CD4-positive, alpha-beta T cell treated with Interleukin-6 for 4 hours (primary cell): ENCODE measurements around the gene ATF7IP.
"Not testable (repeated sequence)": the region's sequence is repeated elsewhere in the genome, so short reads cannot be mapped to it uniquely, and the experiment has no call there.

Experiments used
- DNase-seq: peaks from one replicate; pipeline ENCODE4 v3.0.0-alpha.2; 2020; ENCODE audit warnings: mixed read lengths

The ATF7IP gene, protein sequence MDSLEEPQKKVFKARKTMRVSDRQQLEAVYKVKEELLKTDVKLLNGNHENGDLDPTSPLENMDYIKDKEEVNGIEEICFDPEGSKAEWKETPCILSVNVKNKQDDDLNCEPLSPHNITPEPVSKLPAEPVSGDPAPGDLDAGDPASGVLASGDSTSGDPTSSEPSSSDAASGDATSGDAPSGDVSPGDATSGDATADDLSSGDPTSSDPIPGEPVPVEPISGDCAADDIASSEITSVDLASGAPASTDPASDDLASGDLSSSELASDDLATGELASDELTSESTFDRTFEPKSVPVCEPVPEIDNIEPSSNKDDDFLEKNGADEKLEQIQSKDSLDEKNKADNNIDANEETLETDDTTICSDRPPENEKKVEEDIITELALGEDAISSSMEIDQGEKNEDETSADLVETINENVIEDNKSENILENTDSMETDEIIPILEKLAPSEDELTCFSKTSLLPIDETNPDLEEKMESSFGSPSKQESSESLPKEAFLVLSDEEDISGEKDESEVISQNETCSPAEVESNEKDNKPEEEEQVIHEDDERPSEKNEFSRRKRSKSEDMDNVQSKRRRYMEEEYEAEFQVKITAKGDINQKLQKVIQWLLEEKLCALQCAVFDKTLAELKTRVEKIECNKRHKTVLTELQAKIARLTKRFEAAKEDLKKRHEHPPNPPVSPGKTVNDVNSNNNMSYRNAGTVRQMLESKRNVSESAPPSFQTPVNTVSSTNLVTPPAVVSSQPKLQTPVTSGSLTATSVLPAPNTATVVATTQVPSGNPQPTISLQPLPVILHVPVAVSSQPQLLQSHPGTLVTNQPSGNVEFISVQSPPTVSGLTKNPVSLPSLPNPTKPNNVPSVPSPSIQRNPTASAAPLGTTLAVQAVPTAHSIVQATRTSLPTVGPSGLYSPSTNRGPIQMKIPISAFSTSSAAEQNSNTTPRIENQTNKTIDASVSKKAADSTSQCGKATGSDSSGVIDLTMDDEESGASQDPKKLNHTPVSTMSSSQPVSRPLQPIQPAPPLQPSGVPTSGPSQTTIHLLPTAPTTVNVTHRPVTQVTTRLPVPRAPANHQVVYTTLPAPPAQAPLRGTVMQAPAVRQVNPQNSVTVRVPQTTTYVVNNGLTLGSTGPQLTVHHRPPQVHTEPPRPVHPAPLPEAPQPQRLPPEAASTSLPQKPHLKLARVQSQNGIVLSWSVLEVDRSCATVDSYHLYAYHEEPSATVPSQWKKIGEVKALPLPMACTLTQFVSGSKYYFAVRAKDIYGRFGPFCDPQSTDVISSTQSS

DNA sequence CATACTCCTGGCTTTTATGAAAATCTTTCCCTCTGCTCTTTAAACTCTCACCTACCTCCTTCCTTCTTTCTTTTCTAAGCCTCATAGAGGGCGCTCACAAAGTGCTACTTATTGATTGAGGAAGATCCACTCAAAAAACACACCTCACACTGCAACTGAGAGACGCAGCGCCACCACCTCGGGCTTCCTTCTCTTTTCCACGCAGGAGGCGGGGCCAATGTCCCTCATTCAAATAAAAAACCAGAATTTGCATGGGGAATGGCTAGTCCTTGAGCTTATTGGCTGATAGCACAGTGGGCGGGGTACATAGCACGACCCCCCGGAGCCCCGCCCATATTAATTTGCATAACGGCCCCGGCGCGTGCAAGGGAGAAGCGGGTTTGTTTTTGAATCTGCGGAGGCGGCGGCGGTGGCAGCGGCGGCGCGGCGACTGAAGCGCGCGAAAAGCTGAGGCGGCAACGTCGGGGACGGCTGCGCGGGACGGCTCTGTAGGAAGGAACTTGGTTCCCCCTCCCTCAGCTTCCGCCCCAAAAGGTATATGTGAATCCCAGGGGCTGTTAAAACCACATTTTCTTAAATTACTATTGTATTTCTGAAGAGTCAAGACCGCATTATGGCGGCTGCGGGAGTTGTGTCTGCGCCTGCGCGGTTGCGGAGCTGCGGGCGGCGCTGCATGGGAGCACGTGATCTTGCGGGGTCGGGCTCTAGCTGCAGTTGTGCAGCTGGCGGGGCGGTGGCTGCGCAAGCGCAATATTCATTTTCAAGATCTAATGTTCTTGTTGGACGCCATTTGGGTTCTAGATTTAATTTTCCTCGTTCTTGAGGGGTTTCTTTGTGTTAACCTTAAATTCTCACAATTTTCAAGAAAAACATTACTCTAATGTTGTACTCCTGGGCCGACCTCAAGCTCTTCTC, at the start of gene ATF7IP:
TSS of gene ATF7IP (plus strand) at position 389 of the 915 bp plus-strand sequence. CDS start 58,234 bp downstream, outside the sequence.
- peak; percentile 97 for DNase-seq

DNA sequence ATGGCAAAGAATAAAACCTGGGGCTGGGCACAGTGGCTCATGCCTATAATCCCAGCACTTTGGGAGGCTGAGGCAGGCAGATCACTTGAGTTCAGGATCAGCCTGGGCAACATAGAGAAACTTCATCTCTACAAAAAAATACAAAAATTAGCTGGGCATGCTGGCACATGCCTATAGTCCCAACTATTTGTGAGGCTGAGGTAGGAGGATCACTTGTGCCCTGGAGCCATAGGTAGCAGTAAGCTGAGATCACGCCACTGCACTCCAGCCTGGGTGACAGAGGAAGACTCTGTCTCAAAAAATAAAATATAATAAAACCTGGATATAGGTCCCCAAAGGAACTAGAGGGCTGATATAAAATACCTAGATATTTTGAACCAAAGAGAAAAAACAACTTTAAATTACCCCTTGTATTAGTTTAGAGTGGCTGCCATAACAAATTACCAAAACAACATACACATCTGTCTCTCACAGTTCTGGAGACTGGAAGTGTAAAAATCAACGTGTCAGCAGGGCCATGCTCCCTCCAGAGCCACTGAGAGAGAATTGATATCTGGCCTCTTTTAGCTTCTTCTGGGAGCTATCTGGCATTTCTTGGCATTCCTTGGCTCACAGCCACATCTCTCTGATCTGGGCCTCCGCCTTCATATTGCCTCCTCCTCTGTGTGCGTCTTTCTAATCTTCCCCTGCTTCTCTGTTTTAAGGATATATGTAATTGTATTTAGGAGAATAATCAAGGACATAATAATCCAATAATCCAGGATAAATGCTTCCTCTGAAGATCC, 47.9 kb upstream of the ATF7IP start:
- DNase-seq, result no peak

- not testable (repeated sequence) for DNase-seq
Measured at GRCh38 chr12:14319704-14320427, 45.6 kb upstream of the ATF7IP start.

DNA sequence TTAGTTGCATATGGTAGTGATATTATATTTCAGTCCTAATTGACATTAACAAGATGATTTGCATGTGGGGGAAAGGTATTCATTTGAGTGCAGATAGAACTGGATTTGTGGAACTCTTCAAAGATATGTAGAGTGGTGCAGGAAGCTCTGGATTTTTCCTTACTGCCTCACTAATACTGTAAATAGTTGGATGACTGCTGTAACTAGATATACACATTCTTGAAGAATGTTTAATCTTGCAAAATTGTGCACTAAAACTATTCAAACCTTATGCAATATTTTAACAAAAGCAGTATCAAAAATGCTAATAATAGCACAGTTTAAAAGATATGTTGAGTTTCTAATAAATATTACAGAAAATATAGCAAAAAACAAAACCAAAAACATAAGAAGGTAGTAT, 43.1 kb upstream of the ATF7IP start:
- DNase-seq, result no peak

DNA sequence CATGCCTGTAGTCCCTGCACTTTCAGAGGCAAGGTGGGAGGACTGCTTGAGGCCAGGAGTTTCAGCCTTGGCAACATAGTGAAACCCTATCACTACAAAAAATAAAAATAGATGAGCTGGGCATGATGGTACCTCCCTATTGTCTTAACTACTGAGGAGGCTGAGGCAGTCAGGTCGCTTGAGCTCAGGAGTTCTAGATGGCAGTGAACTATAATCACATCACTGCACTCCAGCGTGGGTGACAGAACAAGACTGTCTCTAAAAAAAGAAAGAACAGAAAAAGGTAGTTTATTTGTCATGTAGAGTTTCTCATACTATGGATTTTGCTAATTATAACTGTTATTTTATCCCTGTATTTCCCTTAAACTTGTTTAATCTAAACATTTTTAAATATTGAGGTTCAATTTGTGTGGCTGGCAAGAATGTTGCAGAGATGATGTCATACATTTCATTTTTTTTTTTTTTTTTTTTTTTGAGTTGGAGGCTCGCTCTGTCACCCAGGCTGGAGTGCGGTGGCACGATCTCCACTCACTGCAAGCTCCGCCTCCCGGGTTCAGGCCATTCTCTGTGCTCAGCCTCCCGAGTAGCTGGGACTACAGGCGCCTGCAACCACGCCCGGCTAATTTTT, 39.7 kb upstream of the ATF7IP start:
- DNase-seq, result no peak

GRCh38 chr12:14326699-14327098, 38.8 kb upstream of the ATF7IP start:
- DNase-seq, result no peak

GRCh38 chr12:14327711-14328110, 37.8 kb upstream of the ATF7IP start:
- DNase-seq, result no peak

- DNase-seq, result no peak
Measured at GRCh38 chr12:14332482-14332881, 33.0 kb upstream of the ATF7IP start.

DNA sequence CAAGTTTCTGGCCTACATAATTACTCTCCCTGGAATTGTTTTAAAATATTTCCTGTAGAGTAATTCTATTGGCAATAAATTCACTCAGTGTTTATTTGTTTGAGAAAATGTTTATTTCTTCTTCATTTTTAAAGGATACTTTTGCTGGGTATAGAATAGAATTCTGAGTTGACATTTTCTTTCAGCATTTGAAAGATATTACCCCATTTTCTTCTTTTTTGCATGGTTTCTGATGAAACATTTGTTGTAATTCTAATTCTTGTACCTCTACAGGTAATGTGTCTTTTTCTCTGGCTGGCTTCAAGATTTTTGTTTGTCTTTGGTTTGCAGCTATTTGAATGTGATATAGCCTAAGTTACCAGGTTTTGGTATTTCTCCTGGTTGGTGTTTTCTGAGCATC, 25.1 kb upstream of the ATF7IP start:
- no peak for DNase-seq

DNA sequence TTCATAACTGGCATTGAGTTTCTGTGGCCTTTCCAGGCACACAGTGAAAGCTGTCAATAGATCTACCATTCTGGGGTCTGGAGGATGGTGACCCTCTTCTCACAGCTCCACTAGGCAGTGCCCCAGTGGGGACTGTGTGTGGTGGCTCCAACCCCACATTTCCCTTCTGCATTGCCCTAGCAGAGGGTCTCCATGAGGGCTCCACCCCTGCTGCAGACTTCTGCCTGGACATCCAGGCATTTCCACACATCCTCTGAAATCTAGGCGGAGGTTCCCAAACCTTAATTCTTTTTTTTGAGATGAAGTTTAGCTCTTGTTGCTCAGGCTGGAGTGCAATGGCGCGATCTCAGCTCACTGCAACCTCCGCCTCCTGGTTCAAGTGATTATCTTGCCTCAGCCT, 14.0 kb upstream of the ATF7IP start:
- not testable (repeated sequence) for DNase-seq

DNA sequence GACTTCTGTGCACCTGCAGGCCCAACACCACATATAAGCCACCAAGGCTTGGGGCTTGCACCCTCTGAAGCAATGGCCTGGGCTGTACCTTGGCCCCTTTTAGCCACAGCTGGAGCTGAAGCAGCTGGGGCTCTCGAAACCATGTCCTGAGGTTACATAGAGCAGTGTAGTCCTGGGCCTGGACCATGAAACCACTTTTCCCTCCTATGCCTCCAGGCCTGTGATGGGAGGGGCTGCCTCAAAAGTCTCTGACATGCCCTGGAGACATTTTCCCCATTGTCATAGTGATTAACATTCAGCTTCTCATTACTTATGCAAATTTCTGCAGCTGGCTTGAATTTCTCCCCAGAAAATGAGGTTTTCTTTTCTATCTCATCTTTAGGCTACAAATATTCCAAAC, 13.4 kb upstream of the ATF7IP start:
- DNase-seq, result not testable (repeated sequence)

DNA sequence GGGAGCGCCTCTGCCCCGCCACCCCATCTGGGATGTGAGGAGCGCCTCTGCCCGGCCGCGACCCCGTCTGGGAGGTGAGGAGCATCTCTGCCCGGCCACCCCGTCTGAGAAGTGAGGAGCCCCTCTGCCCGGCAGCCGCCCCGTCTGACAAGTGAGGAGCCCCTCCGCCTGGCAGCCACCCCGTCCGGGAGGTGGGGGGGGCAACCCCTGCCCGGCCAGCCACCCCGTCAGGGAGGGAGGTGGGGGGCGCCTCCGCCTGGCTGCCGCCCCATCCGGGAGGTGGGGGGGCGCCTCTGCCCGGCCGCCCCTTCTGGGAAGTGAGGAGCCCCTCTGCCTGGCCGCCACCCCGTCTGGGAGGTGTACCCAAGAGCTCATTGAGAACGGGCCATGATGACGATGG, 10.8 kb upstream of the ATF7IP start:
- DNase-seq, result not testable (repeated sequence)

DNA sequence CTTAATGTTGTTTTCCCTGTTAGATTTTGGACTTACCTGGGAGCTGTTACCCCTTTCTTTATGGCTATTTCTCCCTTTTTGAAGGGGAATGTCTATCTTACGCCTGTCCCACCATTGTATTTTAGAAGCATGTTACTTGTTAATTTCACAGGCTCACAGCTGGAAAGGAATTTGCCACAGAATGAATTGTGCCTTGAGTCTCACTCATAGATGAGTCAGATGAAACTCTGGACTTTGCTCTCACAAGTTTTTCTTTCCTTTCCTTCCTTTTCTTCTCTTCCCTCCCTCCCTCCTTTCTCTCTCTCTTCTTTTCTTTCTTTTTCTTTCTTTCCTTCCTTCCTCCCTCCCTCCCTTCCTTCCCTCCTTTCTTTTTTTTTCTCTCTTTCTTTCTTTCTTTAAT, 9.3 kb upstream of the ATF7IP start:
- DNase-seq, result no peak

- no peak for DNase-seq
Measured at GRCh38 chr12:14357486-14357885, 8.0 kb upstream of the ATF7IP start.

DNA sequence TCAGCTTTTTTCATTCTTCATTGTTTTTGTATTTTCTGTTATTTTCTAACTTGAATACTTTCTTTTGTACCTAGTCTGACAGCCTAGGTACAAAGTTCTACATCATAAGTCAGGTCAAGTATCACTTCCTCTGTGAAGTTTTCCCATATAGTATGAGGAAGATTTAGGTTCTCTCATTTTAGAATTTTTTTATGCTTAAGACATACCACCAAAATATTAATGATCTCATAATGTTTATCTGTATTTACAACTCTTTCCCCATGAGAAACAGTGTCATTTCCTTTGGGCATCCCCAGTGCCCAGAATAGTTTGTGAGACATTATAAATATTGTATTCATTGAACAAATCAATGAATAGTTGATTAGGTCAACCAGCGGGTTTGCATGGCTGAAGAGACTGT, 3.1 kb upstream of the ATF7IP start:
- DNase-seq, result no peak

- no peak for DNase-seq
Measured at GRCh38 chr12:14364583-14365271, 755 bp upstream of the ATF7IP start.

DNA sequence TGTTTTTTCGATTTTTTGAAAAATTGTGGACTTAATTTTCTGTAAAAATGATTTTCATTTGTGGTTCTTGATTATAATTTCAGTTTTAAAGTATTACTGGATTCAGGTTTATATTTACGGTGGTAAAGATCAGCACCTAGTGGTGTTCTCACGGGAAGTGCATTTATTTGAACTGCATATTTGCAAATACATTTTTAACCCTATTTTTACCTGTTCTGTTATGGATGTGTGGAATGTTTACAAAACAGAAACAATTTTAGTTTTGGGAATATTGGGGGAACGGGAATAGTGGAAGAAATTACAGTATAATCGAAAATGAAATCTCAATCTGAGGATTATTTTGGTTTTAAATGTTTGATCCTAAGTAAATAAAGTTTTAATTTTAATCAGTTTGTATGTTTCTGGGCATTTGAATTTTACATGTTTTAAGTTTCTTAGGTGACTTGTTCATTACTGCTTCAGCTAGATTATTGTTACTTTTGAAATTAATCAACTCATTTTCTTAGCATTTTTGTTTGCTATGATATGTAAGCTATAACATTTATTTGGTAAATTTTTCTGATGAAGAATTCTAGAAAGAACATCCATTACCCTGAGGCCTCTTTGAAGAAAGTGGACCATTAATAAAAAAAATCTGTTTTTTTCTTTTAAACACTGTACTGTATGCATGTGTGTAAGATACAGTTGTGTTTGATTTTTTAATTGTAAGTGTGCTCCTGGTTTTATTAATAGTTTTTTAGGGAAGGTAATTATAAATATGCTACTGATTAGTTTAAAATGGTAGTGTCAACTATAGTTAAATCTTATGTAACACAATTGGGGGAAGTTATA, 942 bp downstream of the ATF7IP start:
- DNase-seq, result peak; percentile 9

DNA sequence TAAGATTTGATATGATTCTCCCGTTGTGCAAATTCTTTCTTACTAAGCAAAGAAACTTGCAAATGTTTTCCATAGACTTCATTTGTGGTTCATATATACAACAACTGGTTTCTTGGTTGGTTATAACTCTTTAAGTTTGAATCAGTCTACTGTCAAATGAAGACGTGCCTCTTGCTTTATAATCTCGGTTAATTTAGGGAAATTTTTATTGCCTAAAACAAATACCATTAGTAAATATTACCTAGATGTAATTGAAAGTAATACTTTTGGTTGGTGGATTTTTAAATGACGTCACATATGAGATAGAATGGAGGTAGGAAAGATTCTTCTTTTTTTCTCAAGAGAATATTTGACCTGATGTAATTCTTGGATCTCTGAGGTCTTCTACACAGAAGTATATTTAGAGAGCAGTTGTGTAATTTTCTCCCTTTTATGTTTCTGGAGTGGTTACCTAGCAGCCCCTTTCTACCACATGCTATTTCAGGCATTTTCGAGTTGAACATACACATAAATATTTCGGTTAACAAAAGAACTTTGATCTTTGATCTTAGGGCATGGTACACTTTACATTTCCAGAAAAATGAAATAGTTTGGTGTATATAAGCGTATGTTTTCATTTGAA, 1.7 kb downstream of the ATF7IP start:
- DNase-seq, result no peak
